H1 (cell line): ENCODE measurements around the gene ZNF511. TPM values are rescaled to one million over a fixed set of nuclear protein-coding genes. Genes with fewer than 3 reads are reported as not detected.
"Not testable (repeated sequence)": the region's sequence is repeated elsewhere in the genome, so short reads cannot be mapped to it uniquely, and the experiment has no call there.

Experiments
- CTCF ChIA-PET: fragments of 300-600 bp; sonication (Branson Sonifier 250); formaldehyde crosslinking; loops from one replicate; lab custom pipeline; 2021; ENCODE audit not compliant: partially characterized antibody; lab: Charles Lee
- POLR2A ChIA-PET: fragments of 300-600 bp; sonication (Branson Sonifier 250); formaldehyde crosslinking; loops from one replicate; lab custom pipeline; 2021; ENCODE audit warnings: inconsistent platforms; ENCODE audit not compliant: partially characterized antibody; lab: Charles Lee
- DNase-seq, 2 experiments: peaks; one replicate each; pipeline versions ENCODE4 v3.0.0 to v3.0.0-alpha.2; 2010 to 2022; ENCODE audit warnings: low spot score in 2 of 2, low read depth in 1 of 2, mixed read lengths in 1 of 2
- FAIRE-seq: peaks from 2 replicates; lab custom pipeline; 2011; peaks lifted over from hg19 to GRCh38; lab: Jason Lieb, UNC
- H2AFZ ChIP-seq: 2 replicates; pipeline ENCODE4 v1.8.1; 2012; ENCODE audit warnings: low read length, inconsistent platforms
- H2AK5ac ChIP-seq: 2 replicates; pipeline ENCODE4 v1.6.1; 2013; ENCODE audit warnings: low read depth, low read length
- H2BK120ac ChIP-seq: replicated peaks from 2 replicates; pipeline ENCODE3; 2013; ENCODE audit warnings: low read depth, low read length, inconsistent platforms
- H2BK12ac ChIP-seq: 2 replicates; pipeline ENCODE4 v1.6.1; 2013; ENCODE audit warnings: low read depth, low read length
- H2BK15ac ChIP-seq: 2 replicates; pipeline ENCODE4 v1.6.1; 2013; ENCODE audit warnings: low read length
- H2BK20ac ChIP-seq: 2 replicates; pipeline ENCODE4 v1.6.1; 2013; ENCODE audit warnings: low read length
- H2BK5ac ChIP-seq: 2 replicates; pipeline ENCODE4 v1.6.1; 2013; ENCODE audit warnings: low read depth, low read length
- H3K14ac ChIP-seq: 2 replicates; pipeline ENCODE4 v1.6.1; 2013; ENCODE audit warnings: inconsistent platforms; ENCODE audit not compliant: insufficient read length
- H3K18ac ChIP-seq: 2 replicates; pipeline ENCODE4 v1.6.1; 2013; ENCODE audit warnings: low read length; ENCODE audit errors: extremely low read depth
- H3K23ac ChIP-seq: 2 replicates; pipeline ENCODE4 v1.6.1; 2013; ENCODE audit warnings: inconsistent platforms; ENCODE audit not compliant: insufficient read length
- H3K23me2 ChIP-seq: 2 replicates; pipeline ENCODE4 v1.6.1; 2013; ENCODE audit warnings: low read depth, low read length
- H3K27ac ChIP-seq: 2 replicates; pipeline ENCODE4 v1.6.1; 2011; ENCODE audit warnings: low read depth, low read length, inconsistent platforms
- H3K27me3 ChIP-seq, 4 experiments: replicated peaks in 1 of 4; 1 replicate in 1 of 4; 2 replicates in 3 of 4; pipeline versions ENCODE4 v1.6.1 to v1.8.1; 2011 to 2013; ENCODE audit warnings: low read length in 3 of 4, mild to moderate bottlenecking in 3 of 4, inconsistent platforms in 2 of 4, mixed read lengths in 2 of 4, moderate library complexity in 1 of 4; ENCODE audit not compliant: control insufficient read depth in 3 of 4, insufficient read depth in 3 of 4; ENCODE audit errors: extremely low read depth in 1 of 4
- H3K36me3 ChIP-seq, 4 experiments: 2 replicates each; pipeline versions ENCODE4 v1.6.1 to v1.8.1; 2011 to 2013; ENCODE audit warnings: mild to moderate bottlenecking in 4 of 4, low read length in 3 of 4, moderate library complexity in 2 of 4, control low read depth in 1 of 4, inconsistent platforms in 1 of 4; ENCODE audit not compliant: insufficient read depth in 4 of 4, control insufficient read depth in 2 of 4
- H3K4ac ChIP-seq: replicated peaks from 2 replicates; pipeline ENCODE3; 2013; ENCODE audit warnings: low read length, low read depth, mixed read lengths, inconsistent platforms; ENCODE audit not compliant: insufficient read length
- H3K4me1 ChIP-seq, 4 experiments: replicated peaks in 1 of 4; 1 replicate in 1 of 4; 2 replicates in 3 of 4; pipeline versions ENCODE4 v1.6.1 to v1.8.1; 2011 to 2013; ENCODE audit warnings: low read length in 3 of 4, inconsistent platforms in 2 of 4, mixed read lengths in 1 of 4; ENCODE audit not compliant: insufficient read depth in 4 of 4, control insufficient read depth in 3 of 4
- H3K4me2 ChIP-seq, 2 experiments: 2 replicates each; pipeline versions ENCODE4 v1.6.1 to v1.8.1; 2011 to 2013; ENCODE audit warnings: low read depth in 2 of 2, low read length in 2 of 2, control low read depth in 1 of 2, inconsistent platforms in 1 of 2, mild to moderate bottlenecking in 1 of 2; ENCODE audit not compliant: insufficient read depth in 1 of 2
- H3K4me3 ChIP-seq, 4 experiments: fragments of 200-600, 300-600 bp in 1 of 4; sonication (generic), shearing (Covaris generic), sonication (Bioruptor Twin) in 1 of 4; 2 replicates each; pipeline versions ENCODE4 v1.5.1 to v1.8.1; 2011 to 2016; ENCODE audit warnings: low read length in 4 of 4, low read depth in 3 of 4, control low read depth in 2 of 4, inconsistent platforms in 2 of 4, mild to moderate bottlenecking in 2 of 4, mixed read lengths in 1 of 4, moderate library complexity in 1 of 4; ENCODE audit not compliant: insufficient read depth in 2 of 4; ENCODE audit errors: extremely low read depth in 1 of 4
- H3K56ac ChIP-seq: replicated peaks from 2 replicates; pipeline ENCODE3; 2013; ENCODE audit warnings: low read depth, mild to moderate bottlenecking, mixed read lengths, low read length, inconsistent platforms; ENCODE audit not compliant: insufficient read length
- H3K79me1 ChIP-seq: 2 replicates; pipeline ENCODE4 v1.6.1; 2013; ENCODE audit warnings: low read depth, low read length, control low read depth
- H3K79me2 ChIP-seq, 2 experiments: 2 replicates each; pipeline versions ENCODE4 v1.6.1 to v1.8.1; 2012 to 2013; ENCODE audit warnings: low read length in 2 of 2, mild to moderate bottlenecking in 2 of 2, inconsistent platforms in 1 of 2; ENCODE audit not compliant: insufficient read depth in 2 of 2, control insufficient read depth in 1 of 2
- H3K9ac ChIP-seq, 4 experiments: replicated peaks in 1 of 4; 1 replicate in 1 of 4; 2 replicates in 3 of 4; pipeline versions ENCODE4 v1.6.1 to v1.8.1; 2011 to 2013; ENCODE audit warnings: low read depth in 3 of 4, low read length in 3 of 4, control low read depth in 2 of 4, mild to moderate bottlenecking in 2 of 4, moderate library complexity in 2 of 4, inconsistent platforms in 1 of 4; ENCODE audit errors: extremely low read depth in 1 of 4
- H3K9me3 ChIP-seq, 2 experiments: 2 replicates each; pipeline versions ENCODE4 v1.6.1 to v1.8.1; 2012 to 2013; ENCODE audit warnings: mild to moderate bottlenecking in 2 of 2, moderate library complexity in 2 of 2, control low read depth in 1 of 2, inconsistent platforms in 1 of 2, low read depth in 1 of 2, low read length in 1 of 2, mixed read lengths in 1 of 2; ENCODE audit not compliant: insufficient read depth in 2 of 2
- H4K20me1 ChIP-seq, 2 experiments: replicated peaks in 1 of 2; 2 replicates each; pipeline versions ENCODE3 to v1.8.1; 2011 to 2013; ENCODE audit warnings: inconsistent platforms in 2 of 2, low read length in 2 of 2, mild to moderate bottlenecking in 1 of 2; ENCODE audit not compliant: insufficient read depth in 2 of 2, control insufficient read depth in 1 of 2
- H4K5ac ChIP-seq: 2 replicates; pipeline ENCODE4 v1.6.1; 2013; ENCODE audit warnings: low read length, low read depth, mixed read lengths, inconsistent platforms; ENCODE audit not compliant: insufficient read length
- H4K8ac ChIP-seq: 2 replicates; pipeline ENCODE4 v1.8.0; 2013; ENCODE audit warnings: mild to moderate bottlenecking, moderate library complexity, low read length, inconsistent platforms; ENCODE audit not compliant: insufficient read depth; ENCODE audit errors: extremely low read depth
- H4K91ac ChIP-seq: replicated peaks from 2 replicates; pipeline ENCODE3; 2013; ENCODE audit warnings: low read length, mixed read lengths, inconsistent platforms; ENCODE audit not compliant: insufficient read length
- WGBS, 2 experiments: shearing (Covaris generic) in 1 of 2; methylation state at CpG; one replicate each; pipeline versions ENCODE4 v1.1.6 to v1.1.7; 2013 to 2015; ENCODE audit warnings: low lambda C conversion rate in 2 of 2, mixed read lengths in 2 of 2, inconsistent platforms in 1 of 2, low coverage in 1 of 2, missing lambda C conversion rate in 1 of 2; ENCODE audit not compliant: insufficient replicate concordance in 2 of 2, insufficient coverage in 1 of 2, insufficient read length in 1 of 2; ENCODE audit errors: extremely low coverage in 1 of 2, missing lambda C conversion rate in 1 of 2; 5-methylcytosine and 5-hydroxymethylcytosine counted together
- polyA plus RNA-seq, 7 experiments: library from polyadenylated mRNA; depleted of rRNA in 3 of 7; stranded (reverse) in 5 of 7; unstranded in 2 of 7; fragments of >200 nt in 5 of 7; fragments of 200-250 nt in 2 of 7; gene quantifications; 1 replicate in 5 of 7; 2 replicates in 1 of 7; 4 replicates in 1 of 7; pipeline versions ENCODE4 v1.2.1 to v1.2.3, GENCODE V29; 2011 to 2013; ENCODE audit warnings: missing spikeins in 2 of 7, mixed read lengths in 2 of 7
- total RNA-seq: library from RNA; stranded (reverse); fragmentation: NEBNext Ultra II Directional; extraction: Animal tissue kit (Norgen Biotek cat#: 25700); gene quantifications from 2 replicates; pipeline ENCODE4 v1.2.1, GENCODE V29; 2021

ZNF511 gene
- total and polyA plus RNA-seq, 2 of the 8 experiments (the other 6 are each of a cell fraction or from before 2014, with no cell fraction given): 55.4 to 71.7 TPM

- H2BK15ac ChIP-seq, CTCF ChIA-PET, H4K20me1 ChIP-seq, H3K14ac ChIP-seq, H3K4me2 ChIP-seq, H2BK20ac ChIP-seq, H2BK120ac ChIP-seq, H3K9me3 ChIP-seq, H4K8ac ChIP-seq, H3K4ac ChIP-seq, H3K56ac ChIP-seq, H4K91ac ChIP-seq, DNase-seq, H2AK5ac ChIP-seq, H4K5ac ChIP-seq, H3K27ac ChIP-seq, H3K4me3 ChIP-seq, H3K18ac ChIP-seq, H3K23ac ChIP-seq, H3K79me2 ChIP-seq, H3K23me2 ChIP-seq, H3K36me3 ChIP-seq, H2BK12ac ChIP-seq, H2AFZ ChIP-seq, H3K9ac ChIP-seq, H3K79me1 ChIP-seq, FAIRE-seq, H2BK5ac ChIP-seq: not testable (repeated sequence)
- 85% methylated on average over 12 of the region's 14 CpGs; no CpG with 5 or more reads in 1 of the 2 experiments for WGBS, 2 experiments
- Histone ChIP-seq H3K4me1 (peaks cover 0 to 20% (median 6%) of the 10 kb centered on the region in 4 experiments; a peak in 6 of 7 replicates), H3K27me3 (peaks cover 14 to 33% (median 28%) of the 10 kb centered on the region in 4 experiments)
- POLR2A ChIA-PET: interaction anchor here (0.6 kb wide), 1 partner anchor 12 kb away, joined by 7 read pairs; no protein-coding TSS in a partner anchor
These were observed 13.5 kb downstream of the ZNF511 start for GRCh38 chr10:133322064-133322709.
